H1 (cell line): Measurements from ENCODE around the gene KCNJ2. TPM values are rescaled to one million over a fixed set of nuclear protein-coding genes. Genes with fewer than 3 reads are reported as not detected.

Experiments used
- CTCF ChIA-PET: fragments of 300-600 bp; sonication (Branson Sonifier 250); formaldehyde crosslinking; loops from one replicate; lab custom pipeline; 2021; ENCODE audit not compliant: partially characterized antibody; lab: Charles Lee
- POLR2A ChIA-PET: fragments of 300-600 bp; sonication (Branson Sonifier 250); formaldehyde crosslinking; loops from one replicate; lab custom pipeline; 2021; ENCODE audit warnings: inconsistent platforms; ENCODE audit not compliant: partially characterized antibody; lab: Charles Lee
- DNase-seq, 2 experiments: peaks; one replicate each; pipeline versions ENCODE4 v3.0.0 to v3.0.0-alpha.2; 2010 to 2022; ENCODE audit warnings: low spot score in 2 of 2, low read depth in 1 of 2, mixed read lengths in 1 of 2
- FAIRE-seq: peaks from 2 replicates; lab custom pipeline; 2011; peaks lifted over from hg19 to GRCh38; lab: Jason Lieb, UNC
- H2AFZ ChIP-seq: 2 replicates; pipeline ENCODE4 v1.8.1; 2012; ENCODE audit warnings: low read length, inconsistent platforms
- H2AK5ac ChIP-seq: 2 replicates; pipeline ENCODE4 v1.6.1; 2013; ENCODE audit warnings: low read depth, low read length
- H2BK120ac ChIP-seq: replicated peaks from 2 replicates; pipeline ENCODE3; 2013; ENCODE audit warnings: low read depth, low read length, inconsistent platforms
- H2BK12ac ChIP-seq: 2 replicates; pipeline ENCODE4 v1.6.1; 2013; ENCODE audit warnings: low read depth, low read length
- H2BK15ac ChIP-seq: 2 replicates; pipeline ENCODE4 v1.6.1; 2013; ENCODE audit warnings: low read length
- H2BK20ac ChIP-seq: 2 replicates; pipeline ENCODE4 v1.6.1; 2013; ENCODE audit warnings: low read length
- H2BK5ac ChIP-seq: 2 replicates; pipeline ENCODE4 v1.6.1; 2013; ENCODE audit warnings: low read depth, low read length
- H3K14ac ChIP-seq: 2 replicates; pipeline ENCODE4 v1.6.1; 2013; ENCODE audit warnings: inconsistent platforms; ENCODE audit not compliant: insufficient read length
- H3K18ac ChIP-seq: 2 replicates; pipeline ENCODE4 v1.6.1; 2013; ENCODE audit warnings: low read length; ENCODE audit errors: extremely low read depth
- H3K23ac ChIP-seq: 2 replicates; pipeline ENCODE4 v1.6.1; 2013; ENCODE audit warnings: inconsistent platforms; ENCODE audit not compliant: insufficient read length
- H3K23me2 ChIP-seq: 2 replicates; pipeline ENCODE4 v1.6.1; 2013; ENCODE audit warnings: low read depth, low read length
- H3K27ac ChIP-seq: 2 replicates; pipeline ENCODE4 v1.6.1; 2011; ENCODE audit warnings: low read depth, low read length, inconsistent platforms
- H3K27me3 ChIP-seq, 4 experiments: replicated peaks in 1 of 4; 1 replicate in 1 of 4; 2 replicates in 3 of 4; pipeline versions ENCODE4 v1.6.1 to v1.8.1; 2011 to 2013; ENCODE audit warnings: low read length in 3 of 4, mild to moderate bottlenecking in 3 of 4, inconsistent platforms in 2 of 4, mixed read lengths in 2 of 4, moderate library complexity in 1 of 4; ENCODE audit not compliant: control insufficient read depth in 3 of 4, insufficient read depth in 3 of 4; ENCODE audit errors: extremely low read depth in 1 of 4
- H3K36me3 ChIP-seq, 4 experiments: 2 replicates each; pipeline versions ENCODE4 v1.6.1 to v1.8.1; 2011 to 2013; ENCODE audit warnings: mild to moderate bottlenecking in 4 of 4, low read length in 3 of 4, moderate library complexity in 2 of 4, control low read depth in 1 of 4, inconsistent platforms in 1 of 4; ENCODE audit not compliant: insufficient read depth in 4 of 4, control insufficient read depth in 2 of 4
- H3K4ac ChIP-seq: replicated peaks from 2 replicates; pipeline ENCODE3; 2013; ENCODE audit warnings: low read length, low read depth, mixed read lengths, inconsistent platforms; ENCODE audit not compliant: insufficient read length
- H3K4me1 ChIP-seq, 4 experiments: replicated peaks in 1 of 4; 1 replicate in 1 of 4; 2 replicates in 3 of 4; pipeline versions ENCODE4 v1.6.1 to v1.8.1; 2011 to 2013; ENCODE audit warnings: low read length in 3 of 4, inconsistent platforms in 2 of 4, mixed read lengths in 1 of 4; ENCODE audit not compliant: insufficient read depth in 4 of 4, control insufficient read depth in 3 of 4
- H3K4me2 ChIP-seq, 2 experiments: 2 replicates each; pipeline versions ENCODE4 v1.6.1 to v1.8.1; 2011 to 2013; ENCODE audit warnings: low read depth in 2 of 2, low read length in 2 of 2, control low read depth in 1 of 2, inconsistent platforms in 1 of 2, mild to moderate bottlenecking in 1 of 2; ENCODE audit not compliant: insufficient read depth in 1 of 2
- H3K4me3 ChIP-seq, 4 experiments: fragments of 200-600, 300-600 bp in 1 of 4; sonication (generic), shearing (Covaris generic), sonication (Bioruptor Twin) in 1 of 4; 2 replicates each; pipeline versions ENCODE4 v1.5.1 to v1.8.1; 2011 to 2016; ENCODE audit warnings: low read length in 4 of 4, low read depth in 3 of 4, control low read depth in 2 of 4, inconsistent platforms in 2 of 4, mild to moderate bottlenecking in 2 of 4, mixed read lengths in 1 of 4, moderate library complexity in 1 of 4; ENCODE audit not compliant: insufficient read depth in 2 of 4; ENCODE audit errors: extremely low read depth in 1 of 4
- H3K56ac ChIP-seq: replicated peaks from 2 replicates; pipeline ENCODE3; 2013; ENCODE audit warnings: low read depth, mild to moderate bottlenecking, mixed read lengths, low read length, inconsistent platforms; ENCODE audit not compliant: insufficient read length
- H3K79me1 ChIP-seq: 2 replicates; pipeline ENCODE4 v1.6.1; 2013; ENCODE audit warnings: low read depth, low read length, control low read depth
- H3K79me2 ChIP-seq, 2 experiments: 2 replicates each; pipeline versions ENCODE4 v1.6.1 to v1.8.1; 2012 to 2013; ENCODE audit warnings: low read length in 2 of 2, mild to moderate bottlenecking in 2 of 2, inconsistent platforms in 1 of 2; ENCODE audit not compliant: insufficient read depth in 2 of 2, control insufficient read depth in 1 of 2
- H3K9ac ChIP-seq, 4 experiments: replicated peaks in 1 of 4; 1 replicate in 1 of 4; 2 replicates in 3 of 4; pipeline versions ENCODE4 v1.6.1 to v1.8.1; 2011 to 2013; ENCODE audit warnings: low read depth in 3 of 4, low read length in 3 of 4, control low read depth in 2 of 4, mild to moderate bottlenecking in 2 of 4, moderate library complexity in 2 of 4, inconsistent platforms in 1 of 4; ENCODE audit errors: extremely low read depth in 1 of 4
- H3K9me3 ChIP-seq, 2 experiments: 2 replicates each; pipeline versions ENCODE4 v1.6.1 to v1.8.1; 2012 to 2013; ENCODE audit warnings: mild to moderate bottlenecking in 2 of 2, moderate library complexity in 2 of 2, control low read depth in 1 of 2, inconsistent platforms in 1 of 2, low read depth in 1 of 2, low read length in 1 of 2, mixed read lengths in 1 of 2; ENCODE audit not compliant: insufficient read depth in 2 of 2
- H4K20me1 ChIP-seq, 2 experiments: replicated peaks in 1 of 2; 2 replicates each; pipeline versions ENCODE3 to v1.8.1; 2011 to 2013; ENCODE audit warnings: inconsistent platforms in 2 of 2, low read length in 2 of 2, mild to moderate bottlenecking in 1 of 2; ENCODE audit not compliant: insufficient read depth in 2 of 2, control insufficient read depth in 1 of 2
- H4K5ac ChIP-seq: 2 replicates; pipeline ENCODE4 v1.6.1; 2013; ENCODE audit warnings: low read length, low read depth, mixed read lengths, inconsistent platforms; ENCODE audit not compliant: insufficient read length
- H4K8ac ChIP-seq: 2 replicates; pipeline ENCODE4 v1.8.0; 2013; ENCODE audit warnings: mild to moderate bottlenecking, moderate library complexity, low read length, inconsistent platforms; ENCODE audit not compliant: insufficient read depth; ENCODE audit errors: extremely low read depth
- H4K91ac ChIP-seq: replicated peaks from 2 replicates; pipeline ENCODE3; 2013; ENCODE audit warnings: low read length, mixed read lengths, inconsistent platforms; ENCODE audit not compliant: insufficient read length
- BRCA1 ChIP-seq: IDR thresholded peaks from 2 replicates; pipeline ENCODE4 v1.6.1; 2012; ENCODE audit warnings: low read depth, low read length, improper control_type of control experiment
- CBX8 ChIP-seq: fragments of 300-800, 300-1000 bp; sonication (generic); IDR thresholded peaks from 2 replicates; pipeline ENCODE4 v1.7.1; 2016; ENCODE audit warnings: low read depth, low read length, borderline replicate concordance
- CHD1 ChIP-seq: IDR thresholded peaks from 2 replicates; pipeline ENCODE4 v1.6.1; 2012; ENCODE audit warnings: low read depth, low read length, improper control_type of control experiment
- CREB1 ChIP-seq: IDR thresholded peaks from 2 replicates; pipeline ENCODE4 v1.6.1; 2012; ENCODE audit warnings: inconsistent platforms
- CTBP2 ChIP-seq: IDR thresholded peaks from 2 replicates; pipeline ENCODE4 v1.7.0; 2011; ENCODE audit warnings: borderline replicate concordance, mild to moderate bottlenecking, moderate library complexity, mixed read lengths, low read length; ENCODE audit not compliant: insufficient read depth, insufficient read length
- GTF2F1 ChIP-seq: IDR thresholded peaks from 2 replicates; pipeline ENCODE4 v1.6.1; 2012; ENCODE audit warnings: low read depth, low read length, improper control_type of control experiment, borderline replicate concordance
- KDM4A ChIP-seq: IDR thresholded peaks from one replicate; pipeline ENCODE4 v1.7.1; 2012; ENCODE audit warnings: low read depth, mild to moderate bottlenecking, moderate library complexity, low read length, inconsistent platforms; ENCODE audit not compliant: severe bottlenecking
- KDM5A ChIP-seq: fragments of 200-600 bp; IDR thresholded peaks from 2 replicates; pipeline ENCODE4 v1.7.1; 2012; ENCODE audit warnings: mild to moderate bottlenecking, low read length, inconsistent platforms, mixed read lengths
- MAFK ChIP-seq: IDR thresholded peaks from 2 replicates; pipeline ENCODE4 v1.6.1; 2012; ENCODE audit warnings: low read depth, mild to moderate bottlenecking, improper control_type of control experiment, low read length
- NANOG ChIP-seq: IDR thresholded peaks from 2 replicates; pipeline ENCODE4 v1.6.1; 2011; ENCODE audit warnings: low read length, low read depth, mild to moderate bottlenecking, inconsistent platforms; ENCODE audit not compliant: insufficient read depth, poor library complexity, severe bottlenecking
- NRF1 ChIP-seq: IDR thresholded peaks from 2 replicates; pipeline ENCODE4 v1.6.1; 2011; ENCODE audit warnings: mild to moderate bottlenecking, low read depth, low read length, improper control_type of control experiment
- POLR2AphosphoS5 ChIP-seq: IDR thresholded peaks from 2 replicates; pipeline ENCODE4 v1.6.1; 2011; ENCODE audit warnings: low read depth, low read length
- SIX5 ChIP-seq: IDR thresholded peaks from 2 replicates; pipeline ENCODE4 v1.6.1; 2011; ENCODE audit warnings: mild to moderate bottlenecking, low read depth, low read length
- SP1 ChIP-seq: IDR thresholded peaks from 2 replicates; pipeline ENCODE4 v1.6.1; 2011; ENCODE audit warnings: low read depth, low read length
- SUZ12 ChIP-seq: fragments of 200-600 bp; sonication (generic); IDR thresholded peaks from 2 replicates; pipeline ENCODE4 v1.6.1; 2012; ENCODE audit warnings: mild to moderate bottlenecking, inconsistent platforms, low read length, moderate library complexity, mixed read lengths
- TAF1 ChIP-seq: IDR thresholded peaks from 2 replicates; pipeline ENCODE4 v1.6.1; 2011; ENCODE audit warnings: mild to moderate bottlenecking, low read depth, low read length
- WGBS, 2 experiments: shearing (Covaris generic) in 1 of 2; methylation state at CpG; one replicate each; pipeline versions ENCODE4 v1.1.6 to v1.1.7; 2013 to 2015; ENCODE audit warnings: low lambda C conversion rate in 2 of 2, mixed read lengths in 2 of 2, inconsistent platforms in 1 of 2, low coverage in 1 of 2, missing lambda C conversion rate in 1 of 2; ENCODE audit not compliant: insufficient replicate concordance in 2 of 2, insufficient coverage in 1 of 2, insufficient read length in 1 of 2; ENCODE audit errors: extremely low coverage in 1 of 2, missing lambda C conversion rate in 1 of 2; 5-methylcytosine and 5-hydroxymethylcytosine counted together
- polyA plus RNA-seq, 7 experiments: library from polyadenylated mRNA; depleted of rRNA in 3 of 7; stranded (reverse) in 5 of 7; unstranded in 2 of 7; fragments of >200 nt in 5 of 7; fragments of 200-250 nt in 2 of 7; gene quantifications; 1 replicate in 5 of 7; 2 replicates in 1 of 7; 4 replicates in 1 of 7; pipeline versions ENCODE4 v1.2.1 to v1.2.3, GENCODE V29; 2011 to 2013; ENCODE audit warnings: missing spikeins in 2 of 7, mixed read lengths in 2 of 7
- total RNA-seq: library from RNA; stranded (reverse); fragmentation: NEBNext Ultra II Directional; extraction: Animal tissue kit (Norgen Biotek cat#: 25700); gene quantifications from 2 replicates; pipeline ENCODE4 v1.2.1, GENCODE V29; 2021

KCNJ2 gene
- total and polyA plus RNA-seq, 2 of the 8 experiments (the other 6 are each of a cell fraction or from before 2014, with no cell fraction given): 0.23 to 0.76 TPM

DNA sequence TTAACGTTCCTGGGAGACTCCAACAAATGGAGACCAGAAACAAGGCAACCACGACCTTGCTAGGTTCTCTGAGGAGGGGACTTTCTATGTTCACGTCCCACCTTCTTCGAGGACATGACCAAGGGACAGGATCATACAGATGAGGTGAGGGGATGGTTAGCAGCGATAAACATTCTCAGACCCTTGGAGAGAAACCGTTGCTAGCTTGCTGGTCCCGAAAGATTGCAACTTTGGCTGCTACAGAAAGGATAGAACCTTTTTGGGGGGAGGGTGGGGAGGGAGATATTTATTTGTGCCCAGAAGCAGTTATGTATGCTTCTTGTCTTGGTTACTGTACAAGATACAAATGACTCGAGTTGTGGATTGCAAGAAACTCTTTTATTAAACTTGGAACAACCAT lies 35.3 kb upstream of the KCNJ2 start:
- ChIA-PET CTCF (no interaction called here), POLR2A (no interaction called here)
- Histone ChIP-seq H3K79me2 (no peaks in the 10 kb centered on the region), H3K9ac (no peak overlapping the region), H3K14ac (no peak overlapping the region), H3K4me1 (no peaks in the 10 kb centered on the region; a peak in 1 of 7 replicates), H3K4me3 (no peak overlapping the region), H3K79me1 (no peaks in the 10 kb centered on the region), H2AFZ (peak overlapping the region; percentile 22; the same call in 1 of the 2 replicates), H4K8ac (no peak overlapping the region), H2BK12ac (no peak overlapping the region), H2BK15ac (no peak overlapping the region), H2AK5ac (no peak overlapping the region), H3K36me3 (no peaks in the 10 kb centered on the region), H2BK20ac (no peak overlapping the region), H2BK120ac (no peak overlapping the region), H3K4me2 (no peak overlapping the region), H3K23me2 (no peaks in the 10 kb centered on the region; the same call in 1 of the 2 replicates), H2BK5ac (no peak overlapping the region), H3K18ac (no peak overlapping the region), H3K9me3 (0 out of 4 replicates have a peak, but pooled peaks cover 0 to 3% of the 10 kb centered on the region in 2 experiments), H4K20me1 (no peaks in the 10 kb centered on the region), H4K91ac (no peak overlapping the region), H3K23ac (no peak overlapping the region), H3K27me3 (no peaks in the 10 kb centered on the region), H3K27ac (no peak overlapping the region), H3K4ac (no peak overlapping the region), H4K5ac (no peak overlapping the region), H3K56ac (no peak overlapping the region)
- FAIRE-seq (no peak), DNase-seq (no peak)
- 91% methylated on average over 8 of the region's 8 CpGs; no CpG with 5 or more reads in 1 of the 2 experiments for WGBS, 2 experiments
- TF ChIP-seq CREB1 (no peak), SP1 (no peak), BRCA1 (no peak), GTF2F1 (no peak), MAFK (no peak), NANOG (no peak), CHD1 (no peak), CTBP2 (no peak), KDM5A (no peak), POLR2AphosphoS5 (no peak), KDM4A (no peak), SIX5 (no peak), CBX8 (no peak), NRF1 (no peak), SUZ12 (no peak), TAF1 (no peak)
